Breast epithelium (tissue), 4 donors: ENCODE results near the gene CNOT10. TPM values are rescaled to one million over a fixed set of nuclear protein-coding genes. Genes with fewer than 3 reads are reported as not detected.
A peak's percentile ranks its signal among the peaks of the same experiment; 100 is the strongest.

ENCODE experiments used
- DNase-seq, 2 donors: peaks; one replicate each; pipeline ENCODE4 v3.0.0-alpha.2; 2019; ENCODE audit warnings: low spot score in 2 of 2
- H3K27ac ChIP-seq, 2 donors: fragments of 200-600 bp; sonication (generic) in 1 of 2; one replicate each; pipeline ENCODE4 v1.5.1; 2016 to 2019; ENCODE audit warnings: mild to moderate bottlenecking in 1 of 2
- H3K27me3 ChIP-seq, 2 donors: fragments of 200-600 bp; sonication (generic) in 1 of 2; one replicate each; pipeline versions ENCODE4 v1.5.1 to v1.6.0; 2017 to 2019; ENCODE audit warnings: control low read depth in 1 of 2, mild to moderate bottlenecking in 1 of 2
- H3K36me3 ChIP-seq: fragments of 200-600 bp; one replicate; pipeline ENCODE4 v1.5.1; 2019
- H3K4me1 ChIP-seq, 2 donors: fragments of 200-600 bp; sonication (generic); one replicate each; pipeline ENCODE4 v1.5.1; 2016 to 2019; ENCODE audit warnings: control low read depth in 1 of 2
- H3K4me3 ChIP-seq, 3 donors: fragments of 200-600 bp; sonication (generic); 1 replicate in 2 of 3; 2 replicates in 1 of 3; pipeline ENCODE4 v1.5.1; 2016 to 2019; ENCODE audit warnings: mild to moderate bottlenecking in 3 of 3, moderate library complexity in 2 of 3
- H3K9me3 ChIP-seq, 2 donors: fragments of 200-600 bp; sonication (generic) in 1 of 2; one replicate each; pipeline ENCODE4 v1.5.1; 2016 to 2019; ENCODE audit warnings: control low read depth in 1 of 2
- POLR2A ChIP-seq: fragments of 450-650 bp; IDR thresholded peaks from one replicate; pipeline ENCODE4 v1.6.1; 2016; ENCODE audit warnings: antibody characterized with exemption, mild to moderate bottlenecking, moderate library complexity
- POLR2AphosphoS5 ChIP-seq, 3 donors: sonication (generic); formaldehyde crosslinking; IDR thresholded peaks; one replicate each; pipeline ENCODE4 v1.6.1; 2017; ENCODE audit warnings: antibody characterized with exemption in 3 of 3
- intact Hi-C: fragments of 100-400 bp; cut with DNase I; formaldehyde crosslinking; loops from one replicate; pipeline ENCODE4 v1.15.1; 2023; ENCODE audit warnings: low total_unique reads
- total RNA-seq, 3 donors: library from RNA; depleted of rRNA; stranded (reverse); fragments of >200 nt; gene quantifications; one replicate each; pipeline ENCODE4 v1.1.0, GENCODE V29; 2016
- TF ChIP-seq, protein P1 (sequence below), 3 donors: fragments of 450-650 bp; IDR thresholded peaks; one replicate each; pipeline ENCODE4 v1.5.1; 2016 to 2017; ENCODE audit warnings: antibody characterized with exemption in 3 of 3, mild to moderate bottlenecking in 3 of 3, moderate library complexity in 3 of 3

CNOT10 gene
- total RNA-seq, 3 donors from 2014 or later, result 18.4 to 37.9 (median 26.2) TPM

DNA sequence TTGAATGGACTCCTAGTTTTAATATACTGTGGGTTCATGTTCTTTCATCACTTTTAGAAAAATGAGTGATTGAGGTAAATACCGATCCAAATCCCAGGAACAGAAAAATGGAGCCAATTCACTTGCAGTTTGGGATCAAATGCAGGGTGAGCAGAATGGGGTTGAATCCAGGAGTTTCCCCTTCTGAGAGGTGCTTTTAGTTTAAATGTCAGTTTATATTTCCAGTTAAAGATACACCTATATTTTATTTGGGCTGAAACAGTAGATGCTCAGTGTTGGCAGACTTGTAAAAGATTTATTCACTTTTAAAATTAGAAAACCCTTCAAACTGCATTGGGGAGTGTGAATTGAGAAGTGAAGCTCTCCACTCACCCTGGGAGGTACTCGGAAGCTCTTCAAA, 135.4 kb downstream of the CNOT10 start:
- Histone ChIP-seq H3K27ac (no peak overlapping the region), H3K27me3 (peaks cover 10 to 68% of the 10 kb centered on the region in 2 donors), H3K9me3 (no peaks in the 10 kb centered on the region), H3K4me1 (peaks cover 5 to 10% of the 10 kb centered on the region in 2 donors), H3K36me3 (no peaks in the 10 kb centered on the region), H3K4me3 (no peak overlapping the region)
- intact Hi-C loops, result no loop called here
- TF ChIP-seq POLR2AphosphoS5 (IDR thresholded peaks at IDR 0.05), result no peak
- TF ChIP-seq, protein P1, sequence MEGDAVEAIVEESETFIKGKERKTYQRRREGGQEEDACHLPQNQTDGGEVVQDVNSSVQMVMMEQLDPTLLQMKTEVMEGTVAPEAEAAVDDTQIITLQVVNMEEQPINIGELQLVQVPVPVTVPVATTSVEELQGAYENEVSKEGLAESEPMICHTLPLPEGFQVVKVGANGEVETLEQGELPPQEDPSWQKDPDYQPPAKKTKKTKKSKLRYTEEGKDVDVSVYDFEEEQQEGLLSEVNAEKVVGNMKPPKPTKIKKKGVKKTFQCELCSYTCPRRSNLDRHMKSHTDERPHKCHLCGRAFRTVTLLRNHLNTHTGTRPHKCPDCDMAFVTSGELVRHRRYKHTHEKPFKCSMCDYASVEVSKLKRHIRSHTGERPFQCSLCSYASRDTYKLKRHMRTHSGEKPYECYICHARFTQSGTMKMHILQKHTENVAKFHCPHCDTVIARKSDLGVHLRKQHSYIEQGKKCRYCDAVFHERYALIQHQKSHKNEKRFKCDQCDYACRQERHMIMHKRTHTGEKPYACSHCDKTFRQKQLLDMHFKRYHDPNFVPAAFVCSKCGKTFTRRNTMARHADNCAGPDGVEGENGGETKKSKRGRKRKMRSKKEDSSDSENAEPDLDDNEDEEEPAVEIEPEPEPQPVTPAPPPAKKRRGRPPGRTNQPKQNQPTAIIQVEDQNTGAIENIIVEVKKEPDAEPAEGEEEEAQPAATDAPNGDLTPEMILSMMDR (IDR thresholded peaks at IDR 0.05), result no peak
- no peak for TF ChIP-seq POLR2A
- no peak for DNase-seq

DNA sequence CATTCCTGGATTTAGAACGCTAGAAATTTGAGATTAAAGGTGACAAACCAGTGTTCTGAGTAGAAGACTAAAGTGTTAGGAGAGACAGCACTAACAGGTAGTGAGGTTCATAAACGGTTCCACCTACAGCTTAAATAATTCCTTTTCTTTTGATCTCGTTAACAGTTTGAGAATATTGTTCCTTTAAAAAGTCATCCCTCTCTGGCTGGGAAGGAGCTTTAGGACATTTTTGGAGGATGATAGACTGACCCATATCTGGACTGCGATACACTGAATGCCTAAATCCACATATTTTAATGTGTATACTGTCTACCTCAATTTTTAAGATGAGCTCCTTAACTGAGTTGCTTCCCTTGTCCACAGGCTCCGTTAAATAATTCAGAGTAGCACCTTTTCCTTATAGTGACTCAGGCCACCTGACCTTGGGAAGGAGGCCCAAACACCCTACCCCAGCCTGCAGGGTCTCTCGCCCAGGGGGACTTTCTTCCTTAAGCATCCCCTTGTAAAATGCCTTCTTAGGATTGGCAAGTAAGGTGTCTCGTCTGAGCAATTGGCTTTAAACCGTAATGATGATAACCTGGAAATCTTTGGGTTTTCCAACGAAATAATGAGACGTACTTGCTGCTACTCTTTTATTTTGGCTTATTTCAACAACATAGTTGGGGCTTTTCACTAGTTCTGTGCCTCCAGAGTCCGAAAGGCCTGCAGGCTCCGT, 136.1 kb downstream of the CNOT10 start:
- TF ChIP-seq POLR2AphosphoS5 (IDR thresholded peaks at IDR 0.05) (no peak), POLR2A (no peak)
- TF ChIP-seq, protein P1 (IDR thresholded peaks at IDR 0.05), result no peak
- no peaks in the 10 kb centered on the region for H3K9me3 ChIP-seq
- H3K36me3 ChIP-seq, result no peaks in the 10 kb centered on the region
- intact Hi-C loops, result no loop called here
- no peak overlapping the region for H3K27ac ChIP-seq
- peak overlapping the region in 1 of 3 donors; percentile 39 for H3K4me3 ChIP-seq
- peaks cover 10 to 61% of the 10 kb centered on the region in 2 donors for H3K27me3 ChIP-seq
- H3K4me1 ChIP-seq, result peaks cover 5 to 10% of the 10 kb centered on the region in 2 donors
- DNase-seq, result no peak

DNA sequence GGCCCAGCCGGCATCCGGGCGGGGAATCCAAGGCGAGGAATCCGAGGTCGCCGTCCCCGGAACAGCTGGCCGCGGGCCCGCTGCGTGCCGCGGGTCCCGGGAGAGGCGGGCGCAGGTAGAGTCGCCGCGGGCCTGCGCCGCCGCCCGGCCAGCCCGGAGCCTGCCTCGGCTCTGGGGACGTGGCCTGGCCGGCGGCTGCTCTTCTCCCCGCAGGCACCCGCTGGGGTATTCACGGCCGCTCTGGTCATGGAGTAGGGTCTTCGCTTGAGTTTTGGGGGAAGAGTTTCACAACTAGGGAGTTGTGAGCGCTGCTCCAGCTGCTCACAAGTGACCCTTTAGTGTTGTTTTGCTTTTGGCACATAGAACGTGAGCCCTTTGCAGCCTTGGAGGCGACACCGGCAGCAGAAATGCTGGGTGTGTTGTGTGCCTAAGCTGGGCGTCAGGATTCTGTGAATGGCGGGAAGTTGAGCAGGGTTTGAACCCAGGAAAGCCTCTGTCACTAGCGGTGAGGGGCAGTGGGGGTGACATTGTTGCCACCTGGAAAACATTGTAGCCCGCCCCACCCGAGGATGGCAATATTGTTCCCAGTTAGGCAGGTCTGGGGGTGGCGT, 136.8 kb downstream of the CNOT10 start:
- Histone ChIP-seq H3K27ac (no peak overlapping the region), H3K27me3 (peaks cover 10 to 54% of the 10 kb centered on the region in 2 donors), H3K36me3 (no peaks in the 10 kb centered on the region), H3K9me3 (no peaks in the 10 kb centered on the region), H3K4me3 (peak overlapping the region in 1 of 3 donors; percentile 39), H3K4me1 (peaks cover 1 to 10% of the 10 kb centered on the region in 2 donors)
- TF ChIP-seq POLR2A, result no peak
- no peak for TF ChIP-seq POLR2AphosphoS5 (IDR thresholded peaks at IDR 0.05)
- TF ChIP-seq, protein P1 (IDR thresholded peaks at IDR 0.05), result no peak
- no peak for DNase-seq
- intact Hi-C loops, result no loop called here

DNA sequence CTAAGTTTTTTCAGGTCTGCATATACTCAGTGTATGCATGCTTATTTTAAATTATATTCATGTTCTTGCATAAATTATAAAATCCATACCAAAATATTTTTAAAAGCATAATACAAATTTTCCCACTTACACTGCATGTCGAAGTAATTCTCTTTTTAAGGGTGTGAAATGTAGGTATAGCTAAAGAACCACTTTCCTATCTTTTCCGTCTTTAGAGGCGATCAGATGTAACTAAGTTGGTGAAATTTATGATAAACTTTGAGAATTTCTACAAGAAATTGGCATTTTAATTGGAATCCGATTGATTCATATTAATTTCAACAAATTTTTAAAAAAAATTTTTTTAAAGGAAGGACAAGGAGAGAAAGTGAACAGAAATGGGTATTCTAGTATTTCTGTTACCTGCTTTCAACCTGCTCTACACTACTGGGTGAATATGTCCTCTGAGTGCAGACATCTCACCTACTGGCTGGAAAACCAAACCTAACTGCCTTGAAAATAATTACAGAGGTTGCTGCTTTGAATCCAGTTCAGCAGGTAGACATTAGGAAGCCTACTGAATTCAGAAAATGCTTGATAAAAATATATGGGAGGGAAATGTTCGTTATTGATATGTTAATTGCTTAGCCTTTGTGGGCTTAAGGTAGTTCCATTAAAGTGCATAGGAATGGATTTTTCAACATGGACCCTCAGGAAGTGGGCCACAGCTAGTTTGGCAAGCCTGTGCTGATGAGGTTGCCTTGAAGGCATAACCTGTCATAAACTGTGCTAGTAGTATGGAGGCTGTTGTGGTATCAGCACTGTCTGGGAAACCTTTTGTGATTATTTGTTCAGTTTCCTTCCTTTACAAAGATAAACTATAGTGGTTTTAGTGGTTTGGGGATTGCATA, 137.9 kb downstream of the CNOT10 start:
- H3K9me3 ChIP-seq, result no peaks in the 10 kb centered on the region
- no peaks in the 10 kb centered on the region for H3K36me3 ChIP-seq
- no peak for DNase-seq
- H3K27me3 ChIP-seq, result peaks cover 6 to 44% of the 10 kb centered on the region in 2 donors
- intact Hi-C loops, result no loop called here
- peaks cover 0 to under 1% of the 10 kb centered on the region in 2 donors for H3K4me1 ChIP-seq
- H3K4me3 ChIP-seq, result no peak overlapping the region
- TF ChIP-seq, protein P1 (IDR thresholded peaks at IDR 0.05), result no peak
- TF ChIP-seq POLR2AphosphoS5 (IDR thresholded peaks at IDR 0.05) (no peak), POLR2A (no peak)
- H3K27ac ChIP-seq, result no peak overlapping the region

Other genes with a start within 250 kb of the CNOT10 start
- 100 to 1,000 TPM in 1 of 3 donors, 10 to 100 TPM in 2; 52.6 to 151 (median 89.5) TPM for gene CMTM6, start 182.3 kb upstream of the CNOT10 start, total RNA-seq
- 10 to 100 TPM; 25.3 to 35.7 (median 31.8) TPM for gene DYNC1LI1, start 114.3 kb upstream of the CNOT10 start, total RNA-seq
- under 1 TPM in 2 of 3 donors, not detected in 1; under 0.01 TPM for gene TRIM71, start 132.8 kb downstream of the CNOT10 start, total RNA-seq